ENCODE measurements around the gene SMAD5.

The SMAD5 gene

GRCh38 chr5:136130581-136130980 lies 2.1 kb upstream of the SMAD5 start:
- TF ChIP-seq POLR2A (IDR thresholded peaks at IDR 0.05; ENCODE audit: low read depth, low read length): no peak
- DNase-seq (ENCODE audit: insufficient read length, low spot score) (no peak), FAIRE-seq (no peak)

GRCh38 chr5:136132087-136132486 lies 558 bp upstream of the SMAD5 start:
- DNase-seq (ENCODE audit: insufficient read length, low spot score) (no peak), FAIRE-seq (no peak)
- no peak for TF ChIP-seq POLR2A (IDR thresholded peaks at IDR 0.05; ENCODE audit: low read depth, low read length)

DNA sequence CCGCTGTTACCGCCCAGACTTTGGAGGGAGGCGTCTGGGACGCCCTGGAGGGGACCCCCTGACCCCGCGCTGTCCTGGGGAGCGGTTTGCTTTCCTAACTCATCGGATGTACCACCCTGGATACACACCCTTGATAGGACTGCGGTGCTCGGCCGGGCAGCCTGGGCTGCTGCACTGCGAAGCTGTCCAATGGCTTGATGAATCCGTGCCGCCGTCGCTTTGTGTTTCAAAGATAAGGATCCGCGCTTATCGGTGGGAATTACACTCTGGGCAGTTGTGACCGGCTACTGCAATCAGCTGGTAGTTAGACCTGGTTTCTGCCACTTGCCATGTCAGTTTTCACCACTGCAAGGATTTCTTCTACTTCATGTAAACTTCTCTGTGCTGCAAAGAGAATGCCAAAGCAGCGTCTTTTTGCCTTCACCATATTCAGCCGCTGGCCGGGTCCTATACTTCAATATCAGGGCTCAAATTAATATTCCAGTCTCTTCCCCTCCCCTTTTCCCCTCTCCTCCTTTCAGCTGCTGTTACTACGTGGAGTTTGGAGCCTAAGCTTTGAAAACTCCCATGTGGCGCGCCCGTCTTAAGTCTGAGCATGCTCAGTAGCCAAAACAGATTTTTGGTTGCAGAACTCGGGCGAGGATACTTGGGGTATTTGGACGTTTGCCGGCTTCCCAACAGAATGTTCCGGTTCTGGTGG lies 727 bp downstream of the SMAD5 start:
- DNase-seq (ENCODE audit: insufficient read length, low spot score) (peak; percentile 35), FAIRE-seq (peak; percentile 50)
- TF ChIP-seq POLR2A (IDR thresholded peaks at IDR 0.05; ENCODE audit: low read depth, low read length): no peak

DNA sequence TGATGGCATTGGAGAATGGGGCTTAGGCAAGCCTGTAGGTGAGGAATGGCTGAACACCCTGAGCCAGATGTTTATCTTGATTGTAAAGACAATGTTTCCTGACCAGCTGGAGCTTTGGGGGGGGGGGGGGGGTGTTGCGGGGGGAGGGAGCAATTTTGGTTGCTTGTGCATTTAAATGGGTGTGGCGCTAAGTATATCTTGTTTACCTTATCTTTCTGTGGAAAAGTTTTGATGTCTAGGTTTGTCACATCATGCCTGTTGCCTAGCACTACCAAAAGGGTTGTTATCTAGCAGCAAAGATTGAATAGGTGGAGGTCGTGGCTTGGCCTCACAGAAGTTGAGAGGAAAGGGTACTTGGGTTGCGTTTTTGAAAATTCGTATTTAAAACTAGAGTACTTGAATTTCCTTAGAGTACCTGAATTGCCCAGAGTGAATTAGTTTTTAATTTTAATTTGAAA lies 1.3 kb downstream of the SMAD5 start:
- DNase-seq (ENCODE audit: insufficient read length, low spot score) (no peak), FAIRE-seq (no peak)
- no peak for TF ChIP-seq POLR2A (IDR thresholded peaks at IDR 0.05; ENCODE audit: low read depth, low read length)

GRCh38 chr5:136134653-136135052 lies 2.0 kb downstream of the SMAD5 start:
- no peak for FAIRE-seq
- TF ChIP-seq POLR2A (IDR thresholded peaks at IDR 0.05; ENCODE audit: low read depth, low read length): no peak
- no peak for DNase-seq (ENCODE audit: insufficient read length, low spot score)

DNA sequence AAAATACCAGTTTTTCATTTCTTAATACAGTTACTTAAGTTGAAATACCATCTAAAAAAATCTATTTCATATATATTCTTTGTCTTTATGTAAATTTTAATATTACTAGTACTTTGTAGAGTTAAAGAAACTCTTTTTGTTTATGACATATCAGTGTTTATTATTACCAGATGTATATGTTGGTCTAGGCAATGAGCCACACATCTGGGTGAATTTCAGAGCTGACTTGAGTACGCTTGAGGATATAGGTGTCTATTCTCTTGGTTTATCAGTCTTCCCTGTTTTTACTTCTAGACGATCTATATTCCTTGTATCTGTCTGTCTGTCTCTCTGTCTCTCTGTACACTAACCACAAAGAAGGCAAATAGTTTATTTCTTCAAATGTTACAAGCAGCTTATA lies 2.9 kb downstream of the SMAD5 start:
- FAIRE-seq (no peak), DNase-seq (ENCODE audit: insufficient read length, low spot score) (no peak)
- no peak for TF ChIP-seq POLR2A (IDR thresholded peaks at IDR 0.05; ENCODE audit: low read depth, low read length)

DNA sequence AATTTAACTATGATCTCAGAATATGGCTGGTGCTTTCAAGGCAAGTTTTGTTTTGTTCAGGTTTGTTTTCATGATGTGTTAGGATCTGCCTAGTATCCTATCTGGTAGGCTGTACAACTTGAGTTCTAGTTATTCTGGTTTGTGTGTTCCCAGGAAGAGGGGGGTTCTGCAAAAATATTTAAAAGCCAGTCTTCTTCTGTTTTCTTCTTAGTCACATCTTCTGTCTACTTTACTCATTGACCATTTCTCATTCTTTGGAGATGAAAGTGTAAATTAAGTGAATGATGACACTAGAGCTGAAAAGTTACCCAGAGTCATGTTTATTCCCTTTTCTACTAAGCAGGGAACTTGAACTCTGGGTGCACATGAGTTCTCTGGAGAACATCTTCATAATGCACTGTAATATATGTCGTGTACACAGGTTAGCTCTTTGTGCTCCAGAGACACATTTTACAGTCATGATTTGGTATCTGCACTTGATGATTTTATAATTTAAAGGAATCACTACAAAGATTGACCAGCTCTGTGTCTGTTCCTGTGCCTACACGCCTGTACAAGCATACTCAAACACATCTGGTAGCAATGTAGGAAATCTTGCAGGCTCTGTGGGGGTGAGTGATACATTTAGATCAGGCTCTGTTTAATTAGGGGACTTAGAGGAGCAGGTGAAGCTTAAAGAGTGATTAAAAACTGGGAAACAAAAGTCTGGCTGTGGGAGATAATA lies 5.0 kb downstream of the SMAD5 start:
- TF ChIP-seq POLR2A (IDR thresholded peaks at IDR 0.05; ENCODE audit: low read depth, low read length): no peak
- FAIRE-seq (no peak), DNase-seq (ENCODE audit: insufficient read length, low spot score) (no peak)

GRCh38 chr5:136141561-136141960 lies 8.9 kb downstream of the SMAD5 start:
- FAIRE-seq: peak; percentile 15
- TF ChIP-seq POLR2A (IDR thresholded peaks at IDR 0.05; ENCODE audit: low read depth, low read length): no peak
- DNase-seq (ENCODE audit: insufficient read length, low spot score): no peak

GRCh38 chr5:136143312-136143711 lies 10.7 kb downstream of the SMAD5 start:
- DNase-seq (ENCODE audit: insufficient read length, low spot score) (no peak), FAIRE-seq (no peak)
- no peak for TF ChIP-seq POLR2A (IDR thresholded peaks at IDR 0.05; ENCODE audit: low read depth, low read length)

- DNase-seq (ENCODE audit: insufficient read length, low spot score) (no peak), FAIRE-seq (no peak)
- no peak for TF ChIP-seq POLR2A (IDR thresholded peaks at IDR 0.05; ENCODE audit: low read depth, low read length)
These were observed 11.1 kb downstream of the SMAD5 start for GRCh38 chr5:136143763-136144162.

GRCh38 chr5:136145030-136145429 lies 12.4 kb downstream of the SMAD5 start:
- no peak for DNase-seq (ENCODE audit: insufficient read length, low spot score)
- no peak for FAIRE-seq
- TF ChIP-seq POLR2A (IDR thresholded peaks at IDR 0.05; ENCODE audit: low read depth, low read length): no peak

DNA sequence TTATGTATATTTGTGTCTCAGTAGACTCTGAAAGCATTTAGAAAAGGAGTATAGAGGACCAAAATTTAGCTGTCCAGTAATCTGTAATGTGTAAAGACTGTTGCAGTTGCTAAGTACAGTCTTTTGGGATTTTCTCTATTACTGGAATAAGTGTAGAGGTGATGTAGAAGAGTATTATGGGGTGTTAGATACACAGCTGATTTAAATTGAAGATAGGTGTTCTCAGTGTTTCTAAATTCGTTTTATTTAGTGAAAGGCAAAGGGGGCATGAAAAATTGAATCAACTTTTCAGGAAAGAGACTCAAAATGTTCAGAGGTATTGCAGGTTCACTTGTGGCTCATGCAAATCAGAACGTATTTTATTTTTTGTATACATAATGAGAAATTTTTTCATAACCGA lies 13.6 kb downstream of the SMAD5 start:
- TF ChIP-seq POLR2A (IDR thresholded peaks at IDR 0.05; ENCODE audit: low read depth, low read length): no peak
- DNase-seq (ENCODE audit: insufficient read length, low spot score): no peak
- FAIRE-seq: no peak

GRCh38 chr5:136147632-136148031 lies 15.0 kb downstream of the SMAD5 start:
- DNase-seq (ENCODE audit: insufficient read length, low spot score) (no peak), FAIRE-seq (no peak)

GRCh38 chr5:136149891-136150290 lies 17.2 kb downstream of the SMAD5 start:
- FAIRE-seq (peak; percentile 15), DNase-seq (ENCODE audit: insufficient read length, low spot score) (no peak)
- no peak for TF ChIP-seq POLR2A (IDR thresholded peaks at IDR 0.05; ENCODE audit: low read depth, low read length)

More at GRCh38 chr5:136147632-136148031, 15.0 kb downstream of the SMAD5 start:
- no peak for TF ChIP-seq POLR2A (IDR thresholded peaks at IDR 0.05; ENCODE audit: low read depth, low read length)

All from H54 (cell line).